ENCODE data around the gene SEC22B.
"Not testable (repeated sequence)": the region's sequence is repeated elsewhere in the genome, so short reads cannot be mapped to it uniquely, and the experiment has no call there.

SEC22B gene

GRCh38 chr1:120112212-120112611, 64.1 kb downstream of the SEC22B start:
- not testable (repeated sequence) for DNase-seq

DNA sequence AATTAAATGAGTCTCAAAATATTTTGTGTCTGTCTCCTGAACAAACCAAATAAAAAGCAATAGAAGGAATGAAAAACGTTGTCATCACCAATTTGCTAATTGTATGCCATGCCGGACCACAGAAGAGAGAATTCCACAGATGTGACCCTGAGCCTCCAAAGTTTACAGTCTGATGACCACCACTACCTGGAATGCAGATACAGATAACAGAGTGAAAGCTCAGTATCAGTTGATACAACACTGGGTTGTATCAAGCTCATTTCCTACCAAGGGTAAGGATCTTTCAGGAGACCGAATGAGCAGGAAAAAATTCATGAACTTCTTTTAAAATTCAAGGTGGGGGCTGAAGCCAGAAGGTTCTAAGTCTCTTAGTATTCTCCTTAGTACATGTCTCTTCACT, 64.5 kb downstream of the SEC22B start:
- not testable (repeated sequence) for DNase-seq

GRCh38 chr1:120111008-120111407, 65.3 kb downstream of the SEC22B start:
- not testable (repeated sequence) for DNase-seq

DNA sequence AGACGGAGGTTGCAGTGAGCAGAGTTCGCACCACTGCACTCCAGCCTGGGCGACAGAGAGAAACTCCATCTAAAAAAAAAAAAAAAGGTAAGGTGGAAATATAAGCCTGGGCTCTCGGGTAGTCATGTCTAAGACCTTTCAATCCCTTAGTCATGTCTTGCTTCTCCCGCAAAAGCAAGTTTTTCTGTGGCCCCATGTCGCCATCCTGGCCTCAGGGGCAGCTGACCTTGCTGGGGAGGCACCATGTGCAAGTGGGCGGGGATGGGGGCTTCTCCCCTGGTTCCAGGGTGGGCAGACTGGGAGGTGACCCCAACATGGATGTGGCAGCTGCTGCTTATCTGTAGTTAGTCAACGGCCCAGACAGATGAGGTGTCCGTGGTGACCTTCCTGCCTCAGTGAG, 66.7 kb downstream of the SEC22B start:
- DNase-seq, result not testable (repeated sequence)

DNA sequence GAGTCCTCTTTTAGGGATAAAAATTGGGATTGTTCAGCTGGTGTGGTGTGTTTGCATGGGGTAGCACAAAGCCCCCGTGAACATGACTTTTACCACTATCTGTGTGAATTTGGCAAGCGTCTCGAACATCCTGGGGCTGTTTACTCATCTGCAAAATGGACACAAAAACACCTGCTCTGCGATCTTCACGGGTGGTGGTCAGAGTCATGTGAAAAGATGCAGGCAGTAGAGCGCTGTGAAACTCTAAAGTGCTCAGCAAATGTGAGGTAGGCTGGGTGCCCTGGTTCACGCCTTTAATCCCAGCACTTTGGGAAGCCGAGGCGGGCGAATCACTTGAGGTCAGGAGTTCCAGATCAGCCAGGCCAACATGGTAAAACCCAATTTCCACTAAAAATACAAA, 67.1 kb downstream of the SEC22B start:
- DNase-seq, result not testable (repeated sequence)

DNA sequence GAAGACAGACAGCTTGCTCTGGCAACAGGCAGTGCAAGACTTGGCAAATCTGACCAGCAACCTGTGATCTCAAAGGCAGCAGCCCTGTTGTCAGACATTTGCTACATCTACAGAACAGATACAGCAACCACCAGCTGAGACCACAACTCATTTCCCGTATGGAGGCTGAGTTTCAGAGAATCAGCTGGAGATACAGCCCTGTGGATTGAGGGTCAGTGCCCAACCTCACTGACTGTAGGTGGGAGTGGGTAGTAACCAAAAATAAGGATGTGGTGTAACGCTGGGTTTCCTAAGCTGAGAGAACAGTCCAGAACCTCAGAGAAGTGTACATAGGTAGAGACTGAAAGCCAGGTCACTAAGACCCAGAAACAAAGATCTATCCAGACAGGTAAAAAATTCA, 71.0 kb downstream of the SEC22B start:
- DNase-seq, result not testable (repeated sequence)

DNA sequence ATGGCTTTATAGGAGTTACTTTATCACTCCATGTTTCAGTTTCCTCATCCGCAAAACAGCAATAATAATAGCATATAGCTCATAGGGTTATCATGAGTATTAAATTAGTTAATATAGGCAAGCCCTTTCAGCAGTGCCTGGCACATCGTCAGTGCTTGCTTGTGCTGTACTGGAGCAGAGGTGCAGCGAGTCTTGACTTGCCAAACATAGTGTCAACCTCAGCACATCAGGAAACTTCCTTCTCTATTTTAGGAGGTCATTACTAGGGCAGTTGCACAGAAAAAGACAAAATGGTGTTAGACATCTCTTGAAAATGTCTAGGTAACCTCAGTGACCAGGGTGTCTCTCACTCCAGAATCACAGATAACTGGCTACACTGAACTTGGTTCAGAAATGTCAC, 72.6 kb downstream of the SEC22B start:
- DNase-seq, result not testable (repeated sequence)

GRCh38 chr1:120101593-120101992, 74.7 kb downstream of the SEC22B start:
- not testable (repeated sequence) for DNase-seq

Measured in activated CD4-positive, alpha-beta T cell treated with anti-CD3 and anti-CD28 coated beads, Interleukin-2, amount 50 U/mL, for 48 hours (primary cell).